NCI-H1105 treated with DMSO at 0.1 percent for 48 hours (cell line): Measurements from ENCODE around the gene RTN4IP1.
"Not testable (repeated sequence)": the region's sequence is repeated elsewhere in the genome, so short reads cannot be mapped to it uniquely, and the experiment has no call there.

Experiments
- DNase-seq: peaks from one replicate; lab custom pipeline; 2025; lab: John Stamatoyannopoulos, UW

Gene RTN4IP1

GRCh38 chr6:106579281-106579680 is 50.0 kb downstream of the RTN4IP1 start:
- no peak for DNase-seq

GRCh38 chr6:106574741-106575458 is 54.4 kb downstream of the RTN4IP1 start:
- no peak for DNase-seq

GRCh38 chr6:106572875-106573585 is 56.3 kb downstream of the RTN4IP1 start:
- DNase-seq = no peak

- no peak for DNase-seq
Observed at GRCh38 chr6:106572436-106572835, 56.9 kb downstream of the RTN4IP1 start.

- no peak for DNase-seq
Observed at GRCh38 chr6:106569428-106569827, 59.9 kb downstream of the RTN4IP1 start.

- DNase-seq = no peak
Observed at GRCh38 chr6:106568530-106568929, 60.8 kb downstream of the RTN4IP1 start.

GRCh38 chr6:106564476-106564875 is 64.8 kb downstream of the RTN4IP1 start:
- DNase-seq = no peak

GRCh38 chr6:106563614-106564013 is 65.7 kb downstream of the RTN4IP1 start:
- no peak for DNase-seq

GRCh38 chr6:106561686-106562405 is 67.5 kb downstream of the RTN4IP1 start:
- DNase-seq = no peak

- DNase-seq = no peak
Observed at GRCh38 chr6:106560996-106561685, 68.2 kb downstream of the RTN4IP1 start.

- not testable (repeated sequence) for DNase-seq
Observed at GRCh38 chr6:106559659-106560058, 69.6 kb downstream of the RTN4IP1 start.

- DNase-seq = no peak
Observed at GRCh38 chr6:106558364-106558763, 70.9 kb downstream of the RTN4IP1 start.

- DNase-seq = no peak
Observed at GRCh38 chr6:106557837-106558236, 71.5 kb downstream of the RTN4IP1 start.

GRCh38 chr6:106556368-106556960 is 72.8 kb downstream of the RTN4IP1 start:
- peak; percentile 17 for DNase-seq

- no peak for DNase-seq
Observed at GRCh38 chr6:106555767-106556166, 73.5 kb downstream of the RTN4IP1 start.

- no peak for DNase-seq
Observed at GRCh38 chr6:106553440-106553839, 75.9 kb downstream of the RTN4IP1 start.

GRCh38 chr6:106551155-106551554 is 78.1 kb downstream of the RTN4IP1 start:
- no peak for DNase-seq

GRCh38 chr6:106549521-106549920 is 79.8 kb downstream of the RTN4IP1 start:
- DNase-seq = no peak

- DNase-seq = not testable (repeated sequence)
Observed at GRCh38 chr6:106548926-106549455, 80.3 kb downstream of the RTN4IP1 start.

GRCh38 chr6:106547601-106548453 is 81.5 kb downstream of the RTN4IP1 start:
- no peak for DNase-seq
